ENCODE data around the gene ZSCAN31. TPM values are rescaled to one million over a fixed set of nuclear protein-coding genes. Genes with fewer than 3 reads are reported as not detected.

ZSCAN31 gene
- total and polyA plus RNA-seq, 9 of the 15 experiments (the other 6 are each of a cell fraction or from before 2014, with no cell fraction given) = 3.9 to 12.1 (median 7.0) TPM

- TF ChIP-seq MGA (IDR thresholded peaks at IDR 0.05) (peak; percentile 97), CAMTA2 (CRISPR knock-in tag; conservative IDR thresholded peaks at IDR 0.05) (no peak), NFRKB (IDR thresholded peaks at IDR 0.05; ENCODE audit: low read depth) (no peak), MLX (CRISPR knock-in tag; conservative IDR thresholded peaks at IDR 0.05) (0 out of 4 replicates have a peak, but pooled peaks of 1 of the 2 experiments have one; percentile 59), THRAP3 (IDR thresholded peaks at IDR 0.05; ENCODE audit: borderline replicate concordance) (no peak), NBN (IDR thresholded peaks at IDR 0.05; ENCODE audit: low read depth) (0 out of 2 replicates have a peak, but pooled peaks have one; percentile 56), LEF1 (IDR thresholded peaks at IDR 0.05) (no peak), ZNF140 (CRISPR knock-in tag; IDR thresholded peaks at IDR 0.05) (no peak), PHB (CRISPR knock-in tag; IDR thresholded peaks at IDR 0.05) (no peak), U2AF1 (optimal IDR thresholded peaks at IDR 0.05; ENCODE audit: low read depth, low read length) (no peak), ZNF830 (CRISPR knock-in tag; IDR thresholded peaks at IDR 0.05) (no peak), BRCA1 (IDR thresholded peaks at IDR 0.05) (no peak), BRCA1 (CRISPR knock-in tag; IDR thresholded peaks at IDR 0.05) (no peak), PREB (CRISPR knock-in tag; IDR thresholded peaks at IDR 0.05) (no peak), TAF15 (IDR thresholded peaks at IDR 0.05; ENCODE audit: low read depth, low read length) (no peak)
Measured at GRCh38 chr6:28383235-28384142, 47.5 kb upstream of the ZSCAN31 start (continued).

Data from K562 (cell line).